HepG2 (cell line): ENCODE results near the gene TP53TG5. TPM values are rescaled to one million over a fixed set of nuclear protein-coding genes. Genes with fewer than 3 reads are reported as not detected.

ENCODE experiments used
- CREBL2 ChIP-seq: sonication (generic); formaldehyde crosslinking; IDR thresholded peaks from 2 replicates; pipeline ENCODE4 v1.8.1; 2023; ENCODE audit warnings: missing genetic modification reagents, mild to moderate bottlenecking, borderline replicate concordance
- GABPA ChIP-seq, 2 experiments: IDR thresholded peaks; 2 replicates each; pipeline ENCODE4 v1.6.1; 2011 to 2016; ENCODE audit warnings: low read depth in 2 of 2, low read length in 1 of 2, missing biosample characterization in 1 of 2, missing genetic modification characterization in 1 of 2
- GATAD1 ChIP-seq: IDR thresholded peaks from 2 replicates; pipeline ENCODE4 v1.6.1; 2016; ENCODE audit warnings: missing genetic modification reagents, missing compliant biosample characterization
- HOXA5 ChIP-seq: sonication (generic); formaldehyde crosslinking; IDR thresholded peaks from 2 replicates; pipeline ENCODE4 v1.4.0; 2020; ENCODE audit warnings: missing genetic modification reagents
- IKZF4 ChIP-seq: sonication (generic); formaldehyde crosslinking; IDR thresholded peaks from 2 replicates; pipeline ENCODE4 v1.5.1; 2020; ENCODE audit warnings: borderline replicate concordance, mild to moderate bottlenecking, low read depth, missing genetic modification reagents; ENCODE audit errors: not compliant biosample characterization
- KAT2B ChIP-seq: fragments of 150-350 bp; IDR thresholded peaks from 2 replicates; pipeline ENCODE4 v1.6.1; 2014; ENCODE audit warnings: low read depth, low read length, borderline replicate concordance
- KMT2B ChIP-seq: IDR thresholded peaks from 2 replicates; pipeline ENCODE4 v1.6.1; 2016; ENCODE audit warnings: missing genetic modification reagents, missing compliant biosample characterization
- PRMT3 ChIP-seq: sonication (generic); formaldehyde crosslinking; IDR thresholded peaks from 2 replicates; pipeline ENCODE4 v1.8.1; 2022; ENCODE audit warnings: low read depth, mild to moderate bottlenecking, moderate library complexity, missing genetic modification reagents, borderline replicate concordance
- RARG ChIP-seq: sonication (generic); formaldehyde crosslinking; IDR thresholded peaks from 2 replicates; pipeline ENCODE4 v1.4.0; 2020; ENCODE audit warnings: low read depth, mild to moderate bottlenecking, missing genetic modification reagents
- SAFB2 ChIP-seq: sonication (generic); formaldehyde crosslinking; IDR thresholded peaks from 2 replicates; pipeline ENCODE4 v1.5.1; 2020; ENCODE audit warnings: missing genetic modification reagents, low read depth, mild to moderate bottlenecking, borderline replicate concordance
- SOX5 ChIP-seq: IDR thresholded peaks from 2 replicates; pipeline ENCODE4 v1.6.1; 2016; ENCODE audit warnings: borderline replicate concordance
- SP140L ChIP-seq: sonication (generic); formaldehyde crosslinking; IDR thresholded peaks from 2 replicates; pipeline ENCODE4 v1.4.0; 2020; ENCODE audit warnings: missing genetic modification reagents, borderline replicate concordance
- ZBTB20 ChIP-seq: sonication (generic); formaldehyde crosslinking; IDR thresholded peaks from 2 replicates; pipeline ENCODE4 v1.8.1; 2023; ENCODE audit warnings: missing genetic modification reagents, low read depth, mild to moderate bottlenecking, borderline replicate concordance
- ZNF737 ChIP-seq: sonication (generic); formaldehyde crosslinking; IDR thresholded peaks from 2 replicates; pipeline ENCODE4 v1.5.0; 2020; ENCODE audit warnings: missing genetic modification reagents, mild to moderate bottlenecking, borderline replicate concordance
- polyA plus RNA-seq, 8 experiments: library from polyadenylated mRNA; depleted of rRNA in 3 of 8; stranded (reverse) in 7 of 8; unstranded in 1 of 8; fragments of >200 nt; fragmentation: Illumina TruSeq in 4 of 8; extraction: Trizol in 4 of 8; gene quantifications; 2 replicates each; pipeline versions ENCODE4 v1.2.1 to v1.2.3, GENCODE V29; 2011 to 2016; ENCODE audit warnings: low read depth in 4 of 8, missing spikeins in 1 of 8, mixed read lengths in 1 of 8; ENCODE audit not compliant: insufficient read depth in 1 of 8
- total RNA-seq, 5 experiments: library from RNA; depleted of rRNA; stranded (reverse); fragments of >200 nt; fragmentation: Illumina TruSeq; extraction: Trizol; gene quantifications; 2 replicates each; pipeline ENCODE4 v1.2.3, GENCODE V29; 2016; ENCODE audit warnings: low read depth in 1 of 5
- TF ChIP-seq, protein P1 (sequence below): sonication (generic); formaldehyde crosslinking; IDR thresholded peaks from 2 replicates; pipeline ENCODE4 v1.5.0; 2020; ENCODE audit warnings: mild to moderate bottlenecking, missing genetic modification reagents, borderline replicate concordance
- TF ChIP-seq, protein P2 (sequence below): sonication (generic); formaldehyde crosslinking; IDR thresholded peaks from 2 replicates; pipeline ENCODE4 v1.4.0; 2020; ENCODE audit warnings: mild to moderate bottlenecking, missing genetic modification reagents
- TF ChIP-seq, protein P3 (sequence below): sonication (generic); formaldehyde crosslinking; IDR thresholded peaks from 2 replicates; pipeline ENCODE4 v1.8.0; 2022; ENCODE audit warnings: mild to moderate bottlenecking, missing genetic modification reagents, borderline replicate concordance
- TF ChIP-seq, protein P4 (sequence below): sonication (generic); formaldehyde crosslinking; IDR thresholded peaks from 2 replicates; pipeline ENCODE4 v1.5.0; 2020; ENCODE audit warnings: mild to moderate bottlenecking, missing genetic modification reagents, moderate library complexity

TP53TG5 gene
- total and polyA plus RNA-seq, 2 of the 13 experiments (the other 11 are each of a cell fraction or from before 2014, with no cell fraction given): 0.11 TPM; not detected in 1

DNA sequence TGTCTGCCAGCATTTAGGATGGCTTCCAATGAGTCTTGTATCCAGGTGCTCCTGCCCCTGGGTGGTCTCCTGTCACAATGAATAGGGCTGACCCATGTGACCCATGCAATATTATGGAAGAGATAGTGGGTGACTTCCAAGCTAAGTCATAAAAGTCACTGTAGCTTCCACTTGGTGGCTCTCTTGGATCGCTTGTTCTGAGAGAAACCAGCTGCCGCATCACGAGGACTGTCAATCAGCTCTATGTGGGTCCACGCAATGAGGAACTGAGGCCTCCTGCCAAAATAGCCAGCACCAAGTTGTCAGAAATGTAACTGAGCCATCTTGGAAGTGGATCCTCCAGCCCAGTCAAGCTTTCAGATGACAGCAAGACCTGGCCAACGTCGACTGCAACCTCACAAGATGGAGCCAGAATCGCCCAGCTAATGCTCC is 55.2 kb downstream of the TP53TG5 start (continued):
- TF ChIP-seq, protein P1, sequence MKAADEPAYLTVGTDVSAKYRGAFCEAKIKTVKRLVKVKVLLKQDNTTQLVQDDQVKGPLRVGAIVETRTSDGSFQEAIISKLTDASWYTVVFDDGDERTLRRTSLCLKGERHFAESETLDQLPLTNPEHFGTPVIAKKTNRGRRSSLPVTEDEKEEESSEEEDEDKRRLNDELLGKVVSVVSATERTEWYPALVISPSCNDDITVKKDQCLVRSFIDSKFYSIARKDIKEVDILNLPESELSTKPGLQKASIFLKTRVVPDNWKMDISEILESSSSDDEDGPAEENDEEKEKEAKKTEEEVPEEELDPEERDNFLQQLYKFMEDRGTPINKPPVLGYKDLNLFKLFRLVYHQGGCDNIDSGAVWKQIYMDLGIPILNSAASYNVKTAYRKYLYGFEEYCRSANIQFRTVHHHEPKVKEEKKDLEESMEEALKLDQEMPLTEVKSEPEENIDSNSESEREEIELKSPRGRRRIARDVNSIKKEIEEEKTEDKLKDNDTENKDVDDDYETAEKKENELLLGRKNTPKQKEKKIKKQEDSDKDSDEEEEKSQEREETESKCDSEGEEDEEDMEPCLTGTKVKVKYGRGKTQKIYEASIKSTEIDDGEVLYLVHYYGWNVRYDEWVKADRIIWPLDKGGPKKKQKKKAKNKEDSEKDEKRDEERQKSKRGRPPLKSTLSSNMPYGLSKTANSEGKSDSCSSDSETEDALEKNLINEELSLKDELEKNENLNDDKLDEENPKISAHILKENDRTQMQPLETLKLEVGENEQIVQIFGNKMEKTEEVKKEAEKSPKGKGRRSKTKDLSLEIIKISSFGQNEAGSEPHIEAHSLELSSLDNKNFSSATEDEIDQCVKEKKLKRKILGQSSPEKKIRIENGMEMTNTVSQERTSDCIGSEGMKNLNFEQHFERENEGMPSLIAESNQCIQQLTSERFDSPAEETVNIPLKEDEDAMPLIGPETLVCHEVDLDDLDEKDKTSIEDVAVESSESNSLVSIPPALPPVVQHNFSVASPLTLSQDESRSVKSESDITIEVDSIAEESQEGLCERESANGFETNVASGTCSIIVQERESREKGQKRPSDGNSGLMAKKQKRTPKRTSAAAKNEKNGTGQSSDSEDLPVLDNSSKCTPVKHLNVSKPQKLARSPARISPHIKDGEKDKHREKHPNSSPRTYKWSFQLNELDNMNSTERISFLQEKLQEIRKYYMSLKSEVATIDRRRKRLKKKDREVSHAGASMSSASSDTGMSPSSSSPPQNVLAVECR (CRISPR knock-in tag): peak; percentile 62; the same call in 1 of the 2 replicates
- no peak for TF ChIP-seq GABPA (IDR thresholded peaks at IDR 0.05; ENCODE audit: low read depth, low read length)
- no peak for TF ChIP-seq GABPA (CRISPR knock-in tag; IDR thresholded peaks at IDR 0.05; ENCODE audit: low read depth)
- TF ChIP-seq, protein P2, sequence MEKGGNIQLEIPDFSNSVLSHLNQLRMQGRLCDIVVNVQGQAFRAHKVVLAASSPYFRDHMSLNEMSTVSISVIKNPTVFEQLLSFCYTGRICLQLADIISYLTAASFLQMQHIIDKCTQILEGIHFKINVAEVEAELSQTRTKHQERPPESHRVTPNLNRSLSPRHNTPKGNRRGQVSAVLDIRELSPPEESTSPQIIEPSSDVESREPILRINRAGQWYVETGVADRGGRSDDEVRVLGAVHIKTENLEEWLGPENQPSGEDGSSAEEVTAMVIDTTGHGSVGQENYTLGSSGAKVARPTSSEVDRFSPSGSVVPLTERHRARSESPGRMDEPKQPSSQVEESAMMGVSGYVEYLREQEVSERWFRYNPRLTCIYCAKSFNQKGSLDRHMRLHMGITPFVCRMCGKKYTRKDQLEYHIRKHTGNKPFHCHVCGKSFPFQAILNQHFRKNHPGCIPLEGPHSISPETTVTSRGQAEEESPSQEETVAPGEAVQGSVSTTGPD (CRISPR knock-in tag): no peak
- TF ChIP-seq IKZF4: no peak
- TF ChIP-seq SAFB2: no peak
- peak; percentile 67; the same call in 1 of the 2 replicates for TF ChIP-seq SP140L (CRISPR knock-in tag)
- TF ChIP-seq PRMT3 (CRISPR knock-in tag): no peak
- no peak for TF ChIP-seq CREBL2
- TF ChIP-seq, protein P3, sequence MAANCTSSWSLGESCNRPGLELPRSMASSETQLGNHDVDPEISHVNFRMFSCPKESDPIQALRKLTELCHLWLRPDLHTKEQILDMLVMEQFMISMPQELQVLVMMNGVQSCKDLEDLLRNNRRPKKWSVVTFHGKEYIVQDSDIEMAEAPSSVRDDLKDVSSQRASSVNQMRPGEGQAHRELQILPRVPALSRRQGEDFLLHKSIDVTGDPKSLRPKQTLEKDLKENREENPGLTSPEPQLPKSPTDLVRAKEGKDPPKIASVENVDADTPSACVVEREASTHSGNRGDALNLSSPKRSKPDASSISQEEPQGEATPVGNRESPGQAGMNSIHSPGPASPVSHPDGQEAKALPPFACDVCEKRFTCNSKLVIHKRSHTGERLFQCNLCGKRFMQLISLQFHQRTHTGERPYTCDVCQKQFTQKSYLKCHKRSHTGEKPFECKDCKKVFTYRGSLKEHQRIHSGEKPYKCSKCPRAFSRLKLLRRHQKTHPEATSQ: no peak
- TF ChIP-seq RARG (CRISPR knock-in tag): no peak
- peak; percentile 53; the same call in 1 of the 2 replicates for TF ChIP-seq KMT2B
- peak; percentile 63; the same call in 1 of the 2 replicates for TF ChIP-seq GATAD1 (CRISPR knock-in tag)
- TF ChIP-seq, protein P4, sequence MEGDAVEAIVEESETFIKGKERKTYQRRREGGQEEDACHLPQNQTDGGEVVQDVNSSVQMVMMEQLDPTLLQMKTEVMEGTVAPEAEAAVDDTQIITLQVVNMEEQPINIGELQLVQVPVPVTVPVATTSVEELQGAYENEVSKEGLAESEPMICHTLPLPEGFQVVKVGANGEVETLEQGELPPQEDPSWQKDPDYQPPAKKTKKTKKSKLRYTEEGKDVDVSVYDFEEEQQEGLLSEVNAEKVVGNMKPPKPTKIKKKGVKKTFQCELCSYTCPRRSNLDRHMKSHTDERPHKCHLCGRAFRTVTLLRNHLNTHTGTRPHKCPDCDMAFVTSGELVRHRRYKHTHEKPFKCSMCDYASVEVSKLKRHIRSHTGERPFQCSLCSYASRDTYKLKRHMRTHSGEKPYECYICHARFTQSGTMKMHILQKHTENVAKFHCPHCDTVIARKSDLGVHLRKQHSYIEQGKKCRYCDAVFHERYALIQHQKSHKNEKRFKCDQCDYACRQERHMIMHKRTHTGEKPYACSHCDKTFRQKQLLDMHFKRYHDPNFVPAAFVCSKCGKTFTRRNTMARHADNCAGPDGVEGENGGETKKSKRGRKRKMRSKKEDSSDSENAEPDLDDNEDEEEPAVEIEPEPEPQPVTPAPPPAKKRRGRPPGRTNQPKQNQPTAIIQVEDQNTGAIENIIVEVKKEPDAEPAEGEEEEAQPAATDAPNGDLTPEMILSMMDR (CRISPR knock-in tag): peak; percentile 99
- peak; percentile 84 for TF ChIP-seq HOXA5 (CRISPR knock-in tag)
- TF ChIP-seq SOX5 (CRISPR knock-in tag): peak; percentile 35; the same call in 1 of the 2 replicates
- 0 out of 2 replicates have a peak, but pooled peaks have one; percentile 8 for TF ChIP-seq ZNF737
- TF ChIP-seq KAT2B: no peak
- TF ChIP-seq ZBTB20 (CRISPR knock-in tag): peak; percentile 36; the same call in 1 of the 2 replicates
